Mammary epithelial cell (primary cell): ENCODE data around the gene NDUFC2.
"Not testable (repeated sequence)": the region's sequence is repeated elsewhere in the genome, so short reads cannot be mapped to it uniquely, and the experiment has no call there.

Experiments used
- CTCF ChIP-seq, 2 donors: IDR thresholded peaks in 1 of 2; conservative IDR thresholded peaks in 1 of 2; 2 replicates each; pipeline ENCODE4 v1.5.1; 2011 to 2012; ENCODE audit warnings: inconsistent platforms in 2 of 2, low read length in 2 of 2, mild to moderate bottlenecking in 2 of 2, control low read depth in 1 of 2, low read depth in 1 of 2; ENCODE audit not compliant: insufficient read depth in 1 of 2; ENCODE audit errors: extremely low read depth in 1 of 2
- EZH2 ChIP-seq: IDR thresholded peaks from 2 replicates; pipeline ENCODE4 v1.6.1; 2012; ENCODE audit warnings: low read length, inconsistent platforms, borderline replicate concordance

- TF ChIP-seq EZH2; CTCF (conservative IDR thresholded peaks at IDR 0.05 in 1 of 2, IDR thresholded peaks at IDR 0.05 in 1 of 2; ENCODE audit: extremely low read depth in 1 of 2, insufficient read depth in 1 of 2, low read depth in 1 of 2, low read length in 2 of 2): not testable (repeated sequence)
Measured at GRCh38 chr11:78041380-78041719, 38.3 kb downstream of the NDUFC2 start.
